ENCODE data around the gene TPSG1.
A peak's percentile ranks its signal among the peaks of the same experiment; 100 is the strongest.

Gene TPSG1

GRCh38 chr16:1180549-1181403 lies 44.3 kb downstream of the TPSG1 start:
- DNase-seq: peak; percentile 39

GRCh38 chr16:1178295-1178910 lies 46.7 kb downstream of the TPSG1 start:
- no peak for TF ChIP-seq CTCF (IDR thresholded peaks at IDR 0.05; ENCODE audit: low read depth, low read length)
- Histone ChIP-seq H3K4me1 (peaks cover 9% of the 10 kb centered on the region), H3K9me3 (no peaks in the 10 kb centered on the region), H3K4me3 (ENCODE audit: low read depth, low read length) (no peak overlapping the region), H3K36me3 (no peaks in the 10 kb centered on the region), H3K27me3 (no peaks in the 10 kb centered on the region)
- no peak for DNase-seq

More at GRCh38 chr16:1180549-1181403, 44.3 kb downstream of the TPSG1 start:
- Histone ChIP-seq H3K9me3 (no peaks in the 10 kb centered on the region; the same call in 1 of the 2 replicates), H3K36me3 (no peaks in the 10 kb centered on the region), H3K4me1 (peaks cover 13% of the 10 kb centered on the region), H3K4me3 (ENCODE audit: low read depth, low read length) (no peak overlapping the region), H3K27me3 (no peaks in the 10 kb centered on the region)
- no peak for TF ChIP-seq CTCF (IDR thresholded peaks at IDR 0.05; ENCODE audit: low read depth, low read length)

DNA sequence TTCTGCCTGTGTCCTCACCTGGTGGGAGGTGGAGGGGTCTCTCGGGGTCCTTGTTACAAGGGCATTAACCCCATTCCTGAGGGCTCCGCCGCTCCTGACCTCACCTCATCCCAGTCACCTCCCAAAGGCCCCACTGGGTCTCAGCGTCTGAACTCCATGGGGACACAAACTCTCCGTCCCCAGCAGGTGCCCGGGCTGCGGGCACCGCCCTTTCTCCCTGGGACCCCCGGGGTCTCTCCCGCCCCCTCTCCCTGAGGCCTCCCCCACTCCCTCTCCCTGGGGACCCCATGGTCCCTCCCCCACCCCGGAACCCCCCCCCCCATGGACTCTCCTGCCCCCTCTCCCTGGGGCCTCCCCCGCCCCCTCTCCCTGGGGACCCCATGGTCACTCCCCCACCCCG lies 47.3 kb downstream of the TPSG1 start:
- Histone ChIP-seq H3K36me3 (no peaks in the 10 kb centered on the region), H3K27me3 (no peaks in the 10 kb centered on the region), H3K4me1 (peaks cover 5% of the 10 kb centered on the region), H3K9me3 (no peaks in the 10 kb centered on the region), H3K4me3 (ENCODE audit: low read depth, low read length) (no peak overlapping the region)
- DNase-seq: no peak
- no peak for TF ChIP-seq CTCF (IDR thresholded peaks at IDR 0.05; ENCODE audit: low read depth, low read length)

- Histone ChIP-seq H3K27me3 (no peaks in the 10 kb centered on the region), H3K36me3 (no peaks in the 10 kb centered on the region), H3K4me1 (peaks cover 4% of the 10 kb centered on the region), H3K9me3 (no peaks in the 10 kb centered on the region), H3K4me3 (ENCODE audit: low read depth, low read length) (no peak overlapping the region)
- no peak for DNase-seq
- TF ChIP-seq CTCF (IDR thresholded peaks at IDR 0.05; ENCODE audit: low read depth, low read length): no peak
Measured at GRCh38 chr16:1177053-1177452, 48.0 kb downstream of the TPSG1 start.

- H3K4me3 ChIP-seq (ENCODE audit: low read depth, low read length): no peak overlapping the region
- no peak for DNase-seq
- H3K4me1 ChIP-seq: no peaks in the 10 kb centered on the region
- no peaks in the 10 kb centered on the region for H3K9me3 ChIP-seq
- no peaks in the 10 kb centered on the region for H3K27me3 ChIP-seq
- TF ChIP-seq CTCF (IDR thresholded peaks at IDR 0.05; ENCODE audit: low read depth, low read length): no peak
- H3K36me3 ChIP-seq: no peaks in the 10 kb centered on the region
Measured at GRCh38 chr16:1176280-1176897, 48.7 kb downstream of the TPSG1 start.

All from BE2C (cell line).